ENCODE data around the gene LRRC10B. TPM values are rescaled to one million over a fixed set of nuclear protein-coding genes. Genes with fewer than 3 reads are reported as not detected.

The LRRC10B gene
- total RNA-seq, 4 donors from 2014 or later: 1.1 to 2.0 (median 1.7) TPM

DNA sequence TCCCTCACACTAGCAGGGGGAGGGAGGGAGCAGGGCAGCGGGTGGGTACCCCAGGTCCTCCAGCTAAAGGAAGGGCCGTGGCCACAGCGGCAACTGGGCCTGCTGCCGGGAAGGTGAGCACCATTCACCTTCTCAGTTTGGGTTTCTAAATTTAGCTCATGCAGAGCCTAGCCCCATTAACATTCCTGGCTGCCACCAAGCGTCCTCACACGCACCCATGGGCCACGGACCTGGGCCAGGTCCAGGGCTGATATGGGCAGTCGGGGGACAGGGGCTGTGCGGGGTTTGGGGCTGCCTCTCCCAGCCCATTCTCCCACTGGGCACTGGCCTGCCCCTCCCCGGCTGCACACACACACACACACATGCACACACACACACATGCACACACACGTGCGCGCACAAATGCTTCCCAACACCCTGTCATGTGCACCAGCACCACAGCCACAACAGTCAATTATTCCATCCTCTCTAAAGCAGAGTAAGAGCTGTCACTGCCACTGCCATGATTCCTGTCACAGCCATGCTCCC is 43.6 kb downstream of the LRRC10B start:
- no peak for ATAC-seq (ENCODE audit: low FRiP score)
- no peak for TF ChIP-seq CTCF (IDR thresholded peaks at IDR 0.05)

DNA sequence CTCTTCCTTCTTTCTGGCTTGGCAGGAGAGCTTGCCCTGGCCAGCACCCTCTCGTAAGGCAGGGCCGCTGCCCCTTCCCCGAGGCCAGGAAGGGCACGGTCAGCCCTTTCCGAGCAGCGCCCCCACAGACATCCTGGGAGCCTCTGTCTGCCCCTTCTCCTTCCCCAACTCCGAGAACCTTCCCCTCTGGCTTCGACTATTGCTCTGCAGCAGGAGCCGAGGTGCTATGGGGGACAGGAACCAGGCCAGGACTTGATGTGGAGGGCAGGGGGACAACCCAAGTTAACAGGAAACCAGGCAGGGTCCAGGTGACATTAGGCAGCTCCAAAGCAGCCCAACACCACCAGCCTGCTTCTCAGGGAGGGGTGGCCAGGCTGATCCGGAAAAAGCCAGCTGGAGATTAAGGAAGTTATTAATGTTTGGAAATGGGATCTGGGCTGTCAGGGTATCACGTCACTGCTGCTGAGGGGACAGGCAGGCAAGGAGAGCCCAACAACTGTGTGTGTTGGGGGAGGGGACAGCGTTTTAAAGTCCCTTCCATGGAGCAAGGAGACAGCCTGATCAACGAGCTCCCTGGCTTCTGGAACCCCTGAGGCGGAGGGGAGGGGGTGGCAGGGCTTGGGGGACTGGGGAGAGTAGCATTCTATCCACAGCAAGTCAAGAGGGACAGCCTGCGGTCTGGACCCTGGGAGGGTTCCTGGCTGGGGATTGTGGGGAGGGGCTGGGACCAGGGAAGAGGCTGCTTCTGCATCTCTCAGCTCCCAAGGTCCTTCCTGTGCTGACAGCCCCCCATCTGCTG is 45.0 kb downstream of the LRRC10B start:
- TF ChIP-seq CTCF (IDR thresholded peaks at IDR 0.05): no peak
- ATAC-seq (ENCODE audit: low FRiP score) (no peak), DNase-seq (ENCODE audit: low spot score) (no peak)

More for the DNA sequence above, 43.6 kb downstream of the LRRC10B start:
- DNase-seq (ENCODE audit: low spot score): no peak

- TF ChIP-seq CTCF (IDR thresholded peaks at IDR 0.05): no peak
- DNase-seq (ENCODE audit: low spot score): no peak
- no peak for ATAC-seq (ENCODE audit: low FRiP score)
These were observed 45.8 kb downstream of the LRRC10B start for GRCh38 chr11:61554172-61554988.

DNA sequence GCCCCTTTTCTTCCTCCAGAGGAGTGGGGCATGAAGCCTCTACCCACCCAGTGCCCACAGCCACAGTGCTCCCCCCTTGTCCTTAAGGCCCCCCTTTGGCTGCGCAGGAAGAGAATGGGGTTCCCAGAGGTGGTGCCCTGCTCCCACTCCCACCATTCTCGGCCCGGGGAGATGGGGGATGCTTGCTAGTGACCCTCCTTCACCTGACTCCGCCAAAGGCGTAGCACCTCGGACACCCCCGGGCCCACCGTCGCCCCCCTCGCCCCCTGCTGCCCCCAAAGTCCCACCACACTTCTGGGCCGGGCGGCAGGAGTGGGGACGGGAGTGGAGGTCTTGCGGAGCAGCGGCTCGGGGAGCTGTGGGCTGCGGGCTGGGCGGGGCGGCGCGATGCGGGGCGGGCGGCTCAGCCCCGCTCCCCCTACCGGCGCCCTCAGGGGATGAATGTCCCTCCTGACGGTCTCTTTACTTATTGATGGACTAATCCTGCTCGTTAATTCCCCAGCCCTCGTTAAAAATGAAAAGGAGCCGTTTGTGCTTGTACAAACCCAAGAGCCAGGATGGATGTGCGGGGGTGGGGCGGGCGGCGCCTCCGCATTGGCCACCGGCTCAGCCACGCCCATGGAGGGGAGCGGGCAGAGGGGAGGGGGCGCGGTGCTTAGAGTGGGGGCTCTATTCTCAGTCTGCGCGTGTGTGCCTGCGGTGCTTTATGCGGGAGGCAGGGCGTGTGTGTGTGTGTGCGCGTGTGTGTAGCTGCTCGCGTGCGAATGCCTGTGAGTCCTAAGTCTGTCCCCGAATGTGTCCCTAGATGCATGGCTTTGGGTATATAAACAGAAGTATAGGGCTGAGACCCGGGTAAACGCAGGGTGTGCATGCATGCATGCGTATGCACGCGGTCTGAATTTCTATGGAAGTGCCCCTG is 46.8 kb downstream of the LRRC10B start:
- no peak for DNase-seq (ENCODE audit: low spot score)
- no peak for TF ChIP-seq CTCF (IDR thresholded peaks at IDR 0.05)
- ATAC-seq (ENCODE audit: low FRiP score): no peak

- no peak for TF ChIP-seq CTCF (IDR thresholded peaks at IDR 0.05)
- ATAC-seq (ENCODE audit: low FRiP score): no peak
These were observed 47.4 kb downstream of the LRRC10B start for GRCh38 chr11:61555978-61556377.

GRCh38 chr11:61556621-61557020 is 48.1 kb downstream of the LRRC10B start:
- no peak for DNase-seq (ENCODE audit: low spot score)
- no peak for TF ChIP-seq CTCF (IDR thresholded peaks at IDR 0.05)
- ATAC-seq (ENCODE audit: low FRiP score): no peak

More at GRCh38 chr11:61555978-61556377, 47.4 kb downstream of the LRRC10B start:
- DNase-seq (ENCODE audit: low spot score): no peak

All from omental fat pad (tissue), 4 donors.